Subcutaneous adipose tissue (tissue), 4 donors: ENCODE measurements around the gene NCF2. TPM values are rescaled to one million over a fixed set of nuclear protein-coding genes. Genes with fewer than 3 reads are reported as not detected.

Source experiments
- CTCF ChIP-seq: fragments of 450-650 bp; IDR thresholded peaks from one replicate; pipeline ENCODE4 v1.5.1; 2016; ENCODE audit warnings: low read depth, mild to moderate bottlenecking, control low read depth, antibody characterized with exemption, moderate library complexity
- total RNA-seq, 4 donors: library from RNA; depleted of rRNA; stranded (reverse); fragments of >200 nt; gene quantifications; one replicate each; pipeline ENCODE4 v1.1.0, GENCODE V29; 2016

The NCF2 gene
- total RNA-seq, 4 donors from 2014 or later = 12.6 to 128 (median 36.2) TPM

- no peak for TF ChIP-seq CTCF
Observed at GRCh38 chr1:183571678-183572268, 18.5 kb downstream of the NCF2 start.

GRCh38 chr1:183570451-183570850 is 19.8 kb downstream of the NCF2 start:
- TF ChIP-seq CTCF = no peak

- no peak for TF ChIP-seq CTCF
Observed at GRCh38 chr1:183569801-183570200, 20.5 kb downstream of the NCF2 start.

- TF ChIP-seq CTCF = no peak
Observed at GRCh38 chr1:183569141-183569540, 21.1 kb downstream of the NCF2 start.

GRCh38 chr1:183568176-183569021 is 21.9 kb downstream of the NCF2 start:
- no peak for TF ChIP-seq CTCF

GRCh38 chr1:183567584-183567983 is 22.7 kb downstream of the NCF2 start:
- no peak for TF ChIP-seq CTCF

GRCh38 chr1:183566026-183566425 is 24.2 kb downstream of the NCF2 start:
- TF ChIP-seq CTCF = no peak
